Peyer's patch (tissue), 4 donors: ENCODE measurements around the gene PSMB2.

Source experiments
- POLR2A ChIP-seq, 2 donors: fragments of 450-650 bp; IDR thresholded peaks; one replicate each; pipeline ENCODE4 v1.5.1; 2017; ENCODE audit warnings: antibody characterized with exemption in 2 of 2, mild to moderate bottlenecking in 2 of 2, moderate library complexity in 2 of 2
- TF ChIP-seq, protein P1 (sequence below), 6 experiments: fragments of 450-650 bp in 4 of 6; fragments of 200-600 bp in 2 of 6; sonication (generic) in 1 of 6; IDR thresholded peaks; one replicate each; pipeline ENCODE4 v1.5.1; 2017 to 2019; ENCODE audit warnings: antibody characterized with exemption in 6 of 6, mild to moderate bottlenecking in 3 of 6, moderate library complexity in 1 of 6

DNA sequence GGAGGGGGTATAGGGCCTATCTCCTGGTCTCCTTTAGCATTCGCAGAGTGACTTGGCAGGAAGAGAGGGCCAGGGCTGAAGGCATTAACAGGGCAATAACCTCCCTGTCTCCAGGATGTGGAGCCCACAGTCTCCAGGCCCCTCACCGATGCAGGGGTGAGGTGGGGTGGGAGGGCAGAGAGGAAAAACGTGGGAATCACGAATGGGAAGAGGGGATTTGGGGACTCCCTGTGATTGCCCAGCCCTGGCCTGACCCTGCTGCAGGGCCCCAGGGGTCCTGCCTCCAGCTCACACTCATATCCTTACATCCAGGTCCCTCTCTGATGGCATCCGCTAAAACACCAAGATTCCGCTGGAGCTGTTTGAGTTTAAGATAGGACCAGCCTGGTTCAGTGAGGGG lies 53.6 kb downstream of the PSMB2 start:
- TF ChIP-seq, protein P1, sequence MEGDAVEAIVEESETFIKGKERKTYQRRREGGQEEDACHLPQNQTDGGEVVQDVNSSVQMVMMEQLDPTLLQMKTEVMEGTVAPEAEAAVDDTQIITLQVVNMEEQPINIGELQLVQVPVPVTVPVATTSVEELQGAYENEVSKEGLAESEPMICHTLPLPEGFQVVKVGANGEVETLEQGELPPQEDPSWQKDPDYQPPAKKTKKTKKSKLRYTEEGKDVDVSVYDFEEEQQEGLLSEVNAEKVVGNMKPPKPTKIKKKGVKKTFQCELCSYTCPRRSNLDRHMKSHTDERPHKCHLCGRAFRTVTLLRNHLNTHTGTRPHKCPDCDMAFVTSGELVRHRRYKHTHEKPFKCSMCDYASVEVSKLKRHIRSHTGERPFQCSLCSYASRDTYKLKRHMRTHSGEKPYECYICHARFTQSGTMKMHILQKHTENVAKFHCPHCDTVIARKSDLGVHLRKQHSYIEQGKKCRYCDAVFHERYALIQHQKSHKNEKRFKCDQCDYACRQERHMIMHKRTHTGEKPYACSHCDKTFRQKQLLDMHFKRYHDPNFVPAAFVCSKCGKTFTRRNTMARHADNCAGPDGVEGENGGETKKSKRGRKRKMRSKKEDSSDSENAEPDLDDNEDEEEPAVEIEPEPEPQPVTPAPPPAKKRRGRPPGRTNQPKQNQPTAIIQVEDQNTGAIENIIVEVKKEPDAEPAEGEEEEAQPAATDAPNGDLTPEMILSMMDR (IDR thresholded peaks at IDR 0.05): no peak
- no peak for TF ChIP-seq POLR2A (IDR thresholded peaks at IDR 0.05)
